Measurements from ENCODE around the gene SPAG4.

- TF ChIP-seq CTCF (IDR thresholded peaks at IDR 0.05) (no peak), EZH2 (IDR thresholded peaks at IDR 0.05) (no peak), EZH2phosphoT487 (IDR thresholded peaks at IDR 0.05) (no peak)
Measured at GRCh38 chr20:35652641-35653429, 37.2 kb downstream of the SPAG4 start.
